Activated naive CD8-positive, alpha-beta T cell treated with anti-CD3 and anti-CD28 coated beads, Interleukin-2, amount 10 ng/mL, durations not matched to agents 7 days and 5 days (primary cell): ENCODE data around the gene ASGR1. TPM values are rescaled to one million over a fixed set of nuclear protein-coding genes. Genes with fewer than 3 reads are reported as not detected.

Source experiments
- ATAC-seq: fragments of 150-1000 bp; cut with Tn5 transposase; one replicate; pipeline ENCODE4 v1.10.0; 2021; ENCODE audit warnings: low read depth, moderate library complexity
- POLR2A ChIA-PET: fragments of 350-600 bp; sonication (Branson Sonifier 250); formaldehyde crosslinking; loops from one replicate; lab custom pipeline; 2021; ENCODE audit warnings: antibody characterized with exemption; lab: Charles Lee
- DNase-seq: peaks from one replicate; pipeline ENCODE4 v3.0.0; 2021
- H3K27ac Mint-ChIP-seq: one replicate; pipeline ENCODE4 v1.8.0; 2022; ENCODE audit warnings: mild to moderate bottlenecking, mixed read lengths
- H3K27me3 Mint-ChIP-seq: one replicate; pipeline ENCODE4 v1.8.0; 2022; ENCODE audit warnings: mild to moderate bottlenecking, moderate library complexity, mixed read lengths
- H3K36me3 Mint-ChIP-seq: one replicate; pipeline ENCODE4 v1.8.0; 2021; ENCODE audit warnings: mild to moderate bottlenecking, mixed read lengths
- H3K4me1 Mint-ChIP-seq: one replicate; pipeline ENCODE4 v1.8.0; 2021; ENCODE audit warnings: mixed read lengths
- H3K4me3 Mint-ChIP-seq: one replicate; pipeline ENCODE4 v1.8.0; 2022; ENCODE audit warnings: mild to moderate bottlenecking, moderate library complexity, mixed read lengths
- H3K9me3 Mint-ChIP-seq: one replicate; pipeline ENCODE4 v1.8.0; 2021; ENCODE audit warnings: mixed read lengths
- total RNA-seq, 2 experiments: library from RNA; stranded (reverse); gene quantifications; one replicate each; pipeline ENCODE4 v1.2.3, GENCODE V29; 2021

The ASGR1 gene
- total RNA-seq, 2 experiments from 2014 or later: 1.1 to 1.5 TPM

DNA sequence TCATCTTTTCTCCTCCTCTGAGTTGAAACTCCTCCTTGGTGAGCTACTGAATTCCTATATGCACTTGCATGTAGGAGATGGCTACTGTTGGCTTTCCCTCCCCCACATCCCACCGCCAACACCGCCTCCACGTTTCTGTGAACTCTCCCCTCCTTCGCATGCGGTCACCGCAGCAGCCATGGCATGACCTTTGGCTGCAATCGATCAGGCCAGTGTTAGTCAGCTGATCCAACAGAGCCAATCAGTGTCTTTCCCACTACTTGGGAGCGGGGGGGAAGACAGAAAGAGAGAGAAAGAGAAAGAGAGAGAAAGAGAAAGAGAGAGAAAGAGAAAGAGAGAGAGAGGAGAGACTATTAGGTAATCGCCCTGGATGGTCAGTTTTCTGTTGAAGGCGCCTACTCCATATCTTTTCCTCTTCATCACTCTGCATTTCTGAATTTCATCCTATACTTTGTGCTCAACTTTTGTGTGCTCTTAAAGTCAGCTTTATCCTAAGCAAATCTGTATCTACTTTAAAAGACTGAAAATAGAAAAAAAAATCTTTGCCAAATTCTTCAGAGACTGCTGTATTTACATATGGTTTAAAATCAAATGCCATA lies 22.7 kb downstream of the ASGR1 start:
- POLR2A ChIA-PET: no interaction called here
- ATAC-seq: no peak
- Mint-ChIP-seq H3K4me3 (no peak overlapping the region), H3K27ac (no peak overlapping the region), H3K36me3 (no peaks in the 10 kb centered on the region), H3K27me3 (peaks cover 35% of the 10 kb centered on the region), H3K4me1 (no peaks in the 10 kb centered on the region), H3K9me3 (no peaks in the 10 kb centered on the region)
- DNase-seq: no peak

DNA sequence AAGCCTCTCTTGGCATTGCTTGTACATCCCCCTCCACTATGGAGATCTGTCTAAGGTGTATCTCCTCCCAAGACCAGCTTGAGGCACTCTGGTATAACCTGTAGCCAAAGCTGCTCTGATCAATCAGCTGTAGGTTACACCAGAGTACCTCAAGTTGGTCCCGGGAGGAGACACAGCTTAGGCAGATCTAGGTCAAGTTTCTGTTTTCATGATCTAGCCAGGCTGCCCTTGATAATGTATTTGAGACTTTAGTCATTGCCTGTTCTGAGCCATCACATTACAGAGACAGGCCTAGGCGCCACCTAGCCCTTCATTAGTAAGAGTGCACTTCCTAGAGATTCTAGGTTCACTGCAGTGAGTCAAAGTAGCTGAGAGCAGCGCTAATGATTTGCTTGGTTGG lies 31.4 kb downstream of the ASGR1 start:
- DNase-seq: no peak
- Mint-ChIP-seq H3K27me3 (peaks cover 7% of the 10 kb centered on the region), H3K36me3 (no peaks in the 10 kb centered on the region), H3K9me3 (no peaks in the 10 kb centered on the region), H3K27ac (no peak overlapping the region), H3K4me1 (no peaks in the 10 kb centered on the region), H3K4me3 (no peak overlapping the region)
- POLR2A ChIA-PET: no interaction called here
- ATAC-seq: peak; percentile 47

DNA sequence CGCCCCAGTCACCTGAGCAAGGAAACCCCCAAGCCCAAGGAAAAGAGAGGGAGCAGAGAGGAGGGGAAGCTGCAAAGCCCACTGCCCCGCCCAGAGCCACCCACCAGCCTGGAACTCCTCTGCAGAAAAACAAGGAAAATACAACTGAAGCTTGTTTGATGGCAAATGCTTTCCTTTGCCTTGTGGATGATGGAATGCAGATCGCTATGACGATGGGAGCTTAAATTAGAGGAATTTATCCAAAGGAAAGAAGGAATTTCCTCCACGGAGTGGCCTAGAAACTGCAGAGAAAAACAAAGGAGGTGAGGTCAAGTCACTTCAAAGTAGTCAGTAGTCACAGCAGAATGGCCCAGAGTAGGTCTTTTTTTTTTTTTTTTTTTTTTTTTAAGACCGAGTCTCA lies 33.1 kb downstream of the ASGR1 start:
- Mint-ChIP-seq H3K4me1 (no peaks in the 10 kb centered on the region), H3K4me3 (no peak overlapping the region), H3K9me3 (no peaks in the 10 kb centered on the region), H3K27me3 (no peaks in the 10 kb centered on the region), H3K36me3 (no peaks in the 10 kb centered on the region), H3K27ac (no peak overlapping the region)
- DNase-seq (no peak), ATAC-seq (no peak)
- POLR2A ChIA-PET: interaction anchor here (0.6 kb wide), 1 partner anchor 8 kb away, joined by 3 read pairs; no protein-coding TSS in a partner anchor

DNA sequence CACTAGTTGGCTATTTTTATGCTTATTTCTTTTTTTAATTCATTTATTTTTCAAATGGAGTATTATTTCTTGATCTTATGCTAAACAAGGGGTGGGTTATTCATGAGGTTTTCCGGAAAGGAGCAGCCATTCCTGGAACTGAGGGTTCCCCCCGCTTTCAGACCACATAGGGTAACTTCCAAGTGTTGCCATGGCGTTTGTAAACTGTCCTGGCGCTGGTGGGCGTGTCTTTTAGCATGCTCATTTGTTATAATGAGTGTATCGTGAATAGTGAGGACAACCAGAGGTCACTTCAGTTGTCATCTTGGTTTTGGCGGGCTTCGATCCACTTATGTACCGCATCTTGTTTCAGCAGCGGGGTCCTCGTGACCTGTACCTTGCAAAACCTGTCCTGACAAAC lies 35.0 kb downstream of the ASGR1 start:
- POLR2A ChIA-PET: no interaction called here
- Mint-ChIP-seq H3K27me3 (no peaks in the 10 kb centered on the region), H3K36me3 (no peaks in the 10 kb centered on the region), H3K9me3 (no peaks in the 10 kb centered on the region), H3K4me1 (no peaks in the 10 kb centered on the region), H3K4me3 (no peak overlapping the region), H3K27ac (no peak overlapping the region)
- DNase-seq (no peak), ATAC-seq (no peak)

DNA sequence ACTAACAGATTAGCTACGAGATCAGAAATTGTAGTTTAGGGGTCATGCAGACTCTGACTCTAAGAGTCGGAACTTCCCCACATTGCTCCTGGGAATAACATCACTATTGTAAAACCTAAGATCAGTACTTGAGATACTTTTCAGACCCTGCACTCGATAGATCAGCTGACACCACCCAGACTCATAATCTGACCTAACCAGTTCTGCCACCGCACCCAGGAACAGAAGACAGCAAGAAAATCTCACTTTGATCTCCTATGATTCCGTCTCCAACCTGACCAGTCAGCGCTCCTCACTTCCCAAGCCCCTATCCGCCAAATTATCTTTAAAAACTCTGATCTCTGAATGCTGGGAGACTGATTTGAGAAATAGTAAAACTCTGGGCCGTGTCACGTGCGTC lies 37.3 kb downstream of the ASGR1 start:
- Mint-ChIP-seq H3K4me3 (no peak overlapping the region), H3K36me3 (no peaks in the 10 kb centered on the region), H3K4me1 (no peaks in the 10 kb centered on the region), H3K27me3 (peaks cover 10% of the 10 kb centered on the region), H3K9me3 (no peaks in the 10 kb centered on the region), H3K27ac (no peak overlapping the region)
- ATAC-seq (no peak), DNase-seq (no peak)
- POLR2A ChIA-PET: no interaction called here

DNA sequence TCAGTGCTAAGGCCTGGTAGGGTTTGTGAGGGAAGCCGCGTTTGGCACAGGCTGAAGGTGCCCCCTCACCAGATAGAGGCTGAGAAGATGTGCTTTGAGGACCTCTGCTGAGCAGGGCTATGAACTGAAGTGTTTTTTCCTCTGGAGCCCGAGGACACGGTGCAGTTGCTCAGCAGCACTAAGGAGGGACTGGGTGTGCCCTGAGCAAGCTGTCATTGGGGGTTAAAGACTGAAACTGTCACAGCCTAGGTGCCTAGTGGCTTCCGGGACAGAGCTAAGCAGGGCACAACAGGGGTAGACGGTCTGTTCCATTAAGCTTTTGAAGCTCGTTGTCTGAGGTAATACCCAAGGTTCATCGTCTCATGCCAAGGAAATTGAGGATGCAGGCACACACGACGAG lies 39.8 kb downstream of the ASGR1 start:
- POLR2A ChIA-PET: interaction anchor here (1.3 kb wide), 1 partner anchor 104 kb away, joined by 3 read pairs; the partner anchor contains the start of gene SLC16A13
- DNase-seq (no peak), ATAC-seq (no peak)
- peaks cover 11% of the 10 kb centered on the region for H3K27me3 Mint-ChIP-seq
- H3K36me3 Mint-ChIP-seq: no peaks in the 10 kb centered on the region
- no peak overlapping the region for H3K4me3 Mint-ChIP-seq
- no peaks in the 10 kb centered on the region for H3K9me3 Mint-ChIP-seq
- peaks cover 3% of the 10 kb centered on the region for H3K4me1 Mint-ChIP-seq
- no peak overlapping the region for H3K27ac Mint-ChIP-seq

DNA sequence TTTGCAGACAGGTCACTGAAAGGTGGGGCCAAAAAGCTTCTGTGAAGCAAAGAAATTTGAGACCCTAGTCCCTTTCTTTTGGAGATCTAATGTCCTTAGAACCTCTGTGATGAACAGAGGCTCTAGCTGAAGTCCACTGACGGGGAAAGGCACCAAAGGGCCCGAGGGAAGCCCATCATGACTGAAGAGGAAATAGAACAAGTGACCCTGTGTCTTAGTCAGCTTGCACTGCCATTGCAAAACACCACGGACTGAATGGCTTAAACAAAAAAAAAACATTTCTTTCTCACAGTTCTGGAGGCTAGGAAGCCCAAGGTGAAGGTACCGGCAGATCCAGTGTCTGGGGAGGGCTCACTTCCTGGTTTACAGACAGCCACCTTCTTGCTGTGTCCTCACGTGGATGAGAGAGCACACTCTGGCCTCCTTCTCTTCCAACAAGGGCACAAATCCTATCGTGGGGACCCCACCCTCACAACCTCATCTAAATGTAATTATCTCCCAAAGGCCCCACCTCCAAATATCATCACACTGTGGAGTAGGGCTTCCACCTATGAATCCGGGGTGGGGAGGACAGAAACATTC lies 40.3 kb downstream of the ASGR1 start:
- no peaks in the 10 kb centered on the region for H3K36me3 Mint-ChIP-seq
- DNase-seq: no peak
- ATAC-seq: no peak
- H3K27me3 Mint-ChIP-seq: peaks cover 11% of the 10 kb centered on the region
- H3K4me3 Mint-ChIP-seq: no peak overlapping the region
- peaks cover 3% of the 10 kb centered on the region for H3K4me1 Mint-ChIP-seq
- no peaks in the 10 kb centered on the region for H3K9me3 Mint-ChIP-seq
- H3K27ac Mint-ChIP-seq: no peak overlapping the region
- POLR2A ChIA-PET: interaction anchor here (1.3 kb wide), 1 partner anchor 103 kb away, joined by 3 read pairs; the partner anchor contains the start of gene SLC16A13

DNA sequence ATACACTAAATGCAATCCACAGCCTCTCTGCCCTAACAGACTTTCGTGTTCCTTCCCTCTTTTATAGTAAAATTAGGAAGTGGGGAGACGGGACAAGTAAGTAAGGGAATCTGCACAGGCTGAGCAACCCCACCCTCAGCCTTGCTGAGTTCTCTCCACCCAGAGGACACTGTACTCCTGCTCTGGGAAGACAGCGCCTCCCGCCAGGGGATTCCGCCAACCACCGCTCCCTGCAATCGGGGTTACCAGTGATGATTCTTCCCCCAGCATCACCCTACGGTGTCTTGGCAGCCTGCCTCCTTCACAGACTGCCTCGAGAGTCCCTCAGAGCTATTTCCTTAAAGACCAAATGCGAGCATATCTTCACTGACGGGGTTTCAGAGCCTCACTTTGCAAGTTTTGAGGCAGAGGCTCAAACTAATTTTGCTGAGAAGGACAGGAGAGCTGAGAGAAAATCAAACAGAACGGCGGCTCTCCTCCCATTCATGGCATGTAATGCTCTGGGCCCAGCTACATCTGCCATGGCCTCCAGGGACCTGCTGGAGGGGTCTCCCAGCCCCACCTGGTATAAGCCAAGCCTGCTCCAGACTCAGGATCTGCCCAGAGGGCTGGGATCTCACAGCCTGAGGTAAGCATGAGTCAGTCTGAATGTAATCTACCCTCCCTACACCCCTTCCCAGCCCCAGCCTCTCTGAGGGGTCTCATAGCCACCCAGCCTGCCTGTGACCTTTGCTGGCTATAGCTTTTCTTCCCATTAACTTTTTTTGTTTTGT lies 41.8 kb downstream of the ASGR1 start:
- Mint-ChIP-seq H3K4me3 (no peak overlapping the region), H3K4me1 (peaks cover 10% of the 10 kb centered on the region), H3K27me3 (peaks cover 11% of the 10 kb centered on the region), H3K9me3 (no peaks in the 10 kb centered on the region), H3K27ac (no peak overlapping the region), H3K36me3 (no peaks in the 10 kb centered on the region)
- ATAC-seq (no peak), DNase-seq (no peak)
- POLR2A ChIA-PET: interaction anchor here (0.6 to 1.4 kb wide), 2 partner anchors 56 to 91 kb away, joined by 4 read pairs; no protein-coding TSS in a partner anchor

DNA sequence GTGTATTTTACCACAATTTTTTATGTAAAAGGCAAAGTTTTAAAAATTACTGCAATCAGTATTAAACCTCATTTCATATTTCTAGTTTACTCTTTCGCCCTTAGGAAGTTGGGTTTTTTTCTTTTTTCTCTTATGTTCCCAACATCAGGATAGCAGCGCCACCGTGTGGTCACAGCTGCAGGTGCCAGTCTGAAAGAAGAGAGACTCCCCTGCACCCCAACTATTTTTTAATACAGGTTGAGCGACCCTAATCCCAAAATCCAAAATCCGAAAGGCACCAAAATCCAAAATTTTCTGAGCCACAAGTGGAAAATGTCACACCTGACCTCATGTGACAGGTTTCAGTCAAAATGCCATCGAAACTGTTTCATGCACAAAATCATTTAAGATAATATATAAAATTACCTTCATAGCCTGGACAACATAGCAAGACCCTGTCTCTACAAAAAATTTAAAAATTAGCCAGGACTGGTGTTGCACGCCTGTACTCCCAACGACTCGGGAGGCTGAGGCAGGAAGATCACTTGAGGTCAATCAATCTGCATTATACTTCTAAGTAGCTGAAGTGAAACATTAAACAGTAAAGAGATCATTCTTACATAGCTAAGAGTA lies 42.8 kb downstream of the ASGR1 start:
- Mint-ChIP-seq H3K4me3 (no peak overlapping the region), H3K27ac (no peak overlapping the region), H3K36me3 (no peaks in the 10 kb centered on the region), H3K9me3 (no peaks in the 10 kb centered on the region), H3K4me1 (peaks cover 12% of the 10 kb centered on the region), H3K27me3 (peaks cover 11% of the 10 kb centered on the region)
- ATAC-seq: no peak
- DNase-seq: peak; percentile 77
- POLR2A ChIA-PET: interaction anchor here (0.7 to 1.4 kb wide), 4 partner anchors 16 to 515 kb away, joined by 3 to 5 read pairs (median 4); no protein-coding TSS in a partner anchor

DNA sequence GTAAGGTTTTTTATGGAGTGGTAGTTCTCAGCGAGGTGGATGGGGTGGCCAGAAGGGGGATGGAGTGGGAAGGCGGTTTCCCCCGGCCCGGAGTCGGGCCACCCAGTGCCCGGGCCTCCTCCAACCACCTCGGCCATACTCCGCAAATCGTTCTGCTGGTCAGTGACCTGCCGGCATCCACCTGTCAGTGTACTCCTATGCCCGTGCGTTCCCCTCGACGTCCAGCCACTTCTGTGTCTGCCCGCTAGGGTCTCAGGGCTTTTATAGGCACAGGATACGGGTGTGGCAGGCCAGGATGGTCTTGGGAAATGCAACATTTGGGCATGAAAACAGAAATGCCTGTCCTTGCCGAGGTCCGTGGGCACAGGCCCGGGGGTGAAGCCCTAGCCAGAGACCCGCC lies 45.3 kb downstream of the ASGR1 start:
- no peak for ATAC-seq
- POLR2A ChIA-PET: interaction anchor here (0.9 to 1.9 kb wide), 2 partner anchors 43 to 88 kb away, joined by 3 to 8 read pairs; no protein-coding TSS in a partner anchor
- H3K27ac Mint-ChIP-seq: no peak overlapping the region

DNA sequence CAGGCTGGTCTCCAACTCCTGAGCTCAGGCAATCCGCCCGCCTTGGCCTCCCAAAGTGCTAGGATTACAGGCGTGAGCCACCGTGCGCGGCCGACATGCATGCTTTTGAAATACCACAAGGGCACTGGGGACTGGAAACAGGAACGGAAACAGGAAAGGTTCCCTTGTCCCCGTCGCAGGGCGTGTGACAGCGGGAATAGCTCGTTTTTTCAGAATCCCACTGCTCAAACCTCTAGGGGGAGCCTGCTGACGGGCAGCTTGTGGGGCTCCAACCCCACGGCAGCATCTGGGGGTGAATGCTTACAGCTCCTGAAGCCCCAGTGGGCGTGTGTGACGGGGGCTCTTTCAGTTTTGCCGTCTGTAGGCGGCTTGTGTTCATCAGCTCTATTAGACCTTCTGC lies 45.7 kb downstream of the ASGR1 start:
- Mint-ChIP-seq H3K9me3 (no peaks in the 10 kb centered on the region), H3K27me3 (peaks cover 13% of the 10 kb centered on the region), H3K27ac (no peak overlapping the region), H3K36me3 (no peaks in the 10 kb centered on the region), H3K4me3 (peak overlapping the region; percentile 65), H3K4me1 (peaks cover 12% of the 10 kb centered on the region)
- POLR2A ChIA-PET: interaction anchor here (0.9 to 1.9 kb wide), 2 partner anchors 44 to 87 kb away, joined by 3 to 8 read pairs; no protein-coding TSS in a partner anchor
- DNase-seq (no peak), ATAC-seq (no peak)

More for the DNA sequence above, 45.3 kb downstream of the ASGR1 start:
- no peak for DNase-seq
- Mint-ChIP-seq H3K36me3 (no peaks in the 10 kb centered on the region), H3K4me1 (peaks cover 12% of the 10 kb centered on the region), H3K9me3 (no peaks in the 10 kb centered on the region), H3K27me3 (peaks cover 13% of the 10 kb centered on the region), H3K4me3 (no peak overlapping the region)

DNA sequence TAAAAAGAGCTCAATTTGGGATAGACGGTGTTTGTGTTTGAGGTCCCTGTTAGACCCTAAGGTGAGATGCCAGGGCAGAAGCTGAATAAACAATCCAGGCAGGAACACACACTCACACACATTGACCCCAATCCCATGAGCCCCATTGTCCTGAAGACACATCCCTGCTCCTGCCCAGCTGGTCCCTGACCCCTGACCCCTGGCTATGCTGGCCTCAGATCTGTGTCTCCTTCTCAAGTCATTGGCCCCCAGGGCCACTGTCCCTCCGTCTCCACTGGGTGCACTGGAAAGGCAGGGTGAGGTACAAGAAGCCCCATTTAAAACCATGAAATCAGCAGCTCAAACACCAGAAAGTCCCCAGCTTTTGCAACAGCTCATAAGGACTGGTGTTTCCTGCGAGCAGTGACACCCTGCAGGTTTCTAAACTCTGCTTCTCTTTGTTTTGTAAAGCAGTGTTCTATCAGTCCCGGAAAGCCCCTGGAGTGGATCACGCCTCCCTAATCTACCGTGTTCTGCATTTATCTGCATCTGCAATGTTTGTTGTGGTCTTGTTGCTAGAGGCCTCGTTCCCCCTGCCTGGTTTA lies 46.6 kb downstream of the ASGR1 start:
- POLR2A ChIA-PET: interaction anchor here (0.5 to 1.9 kb wide), 3 partner anchors 29 to 87 kb away, joined by 3 to 8 read pairs (median 3); no protein-coding TSS in a partner anchor
- Mint-ChIP-seq H3K27ac (peak overlapping the region; percentile 7), H3K4me3 (peak overlapping the region; percentile 25), H3K27me3 (peaks cover 9% of the 10 kb centered on the region), H3K36me3 (no peaks in the 10 kb centered on the region), H3K4me1 (peaks cover 12% of the 10 kb centered on the region), H3K9me3 (no peaks in the 10 kb centered on the region)
- ATAC-seq (peak; percentile 81), DNase-seq (no peak)

DNA sequence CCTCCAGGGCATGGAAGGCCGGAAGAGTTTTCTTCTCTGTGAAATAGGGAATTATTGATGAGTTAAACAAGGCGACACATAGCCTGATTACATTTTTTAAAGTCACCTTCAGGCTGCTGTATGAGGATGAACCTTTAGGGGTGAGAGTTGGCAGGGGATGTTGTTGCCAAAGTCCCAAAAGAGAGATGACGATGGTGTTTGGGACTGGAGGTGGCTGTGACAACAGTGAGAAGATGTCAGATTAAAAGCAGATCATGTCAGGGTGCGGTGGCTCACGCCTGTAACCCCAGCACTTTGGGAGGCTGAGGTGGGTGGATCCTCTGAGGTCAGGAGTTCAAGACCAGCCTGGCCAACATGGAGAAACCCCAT lies 47.8 kb downstream of the ASGR1 start:
- Mint-ChIP-seq H3K27ac (no peak overlapping the region), H3K36me3 (no peaks in the 10 kb centered on the region), H3K4me3 (no peak overlapping the region), H3K4me1 (peaks cover 12% of the 10 kb centered on the region), H3K27me3 (peaks cover 4% of the 10 kb centered on the region), H3K9me3 (no peaks in the 10 kb centered on the region)
- ATAC-seq (no peak), DNase-seq (no peak)
- POLR2A ChIA-PET: no interaction called here
